ENCODE measurements around the gene LSM3.
"Not testable (repeated sequence)": the region's sequence is repeated elsewhere in the genome, so short reads cannot be mapped to it uniquely, and the experiment has no call there.

LSM3 gene

GRCh38 chr3:14222900-14223594 is 44.4 kb downstream of the LSM3 start:
- no peak for FAIRE-seq

- no peak for FAIRE-seq
Measured at GRCh38 chr3:14223595-14223994, 45.0 kb downstream of the LSM3 start.

- no peak for FAIRE-seq
Measured at GRCh38 chr3:14224895-14225294, 46.3 kb downstream of the LSM3 start.

- FAIRE-seq = no peak
Measured at GRCh38 chr3:14225421-14225820, 46.8 kb downstream of the LSM3 start.

GRCh38 chr3:14226351-14226750 is 47.7 kb downstream of the LSM3 start:
- not testable (repeated sequence) for FAIRE-seq

- no peak for FAIRE-seq
Measured at GRCh38 chr3:14227856-14228255, 49.2 kb downstream of the LSM3 start.

GRCh38 chr3:14228681-14229470 is 50.3 kb downstream of the LSM3 start:
- FAIRE-seq = no peak

GRCh38 chr3:14229695-14230094 is 51.1 kb downstream of the LSM3 start:
- not testable (repeated sequence) for FAIRE-seq

GRCh38 chr3:14230729-14231128 is 52.1 kb downstream of the LSM3 start:
- no peak for FAIRE-seq

- FAIRE-seq = no peak
Measured at GRCh38 chr3:14231145-14231990, 52.8 kb downstream of the LSM3 start.

GRCh38 chr3:14231998-14232501 is 53.4 kb downstream of the LSM3 start:
- FAIRE-seq = no peak

GRCh38 chr3:14234251-14235002 is 55.8 kb downstream of the LSM3 start:
- no peak for FAIRE-seq

GRCh38 chr3:14235003-14235911 is 56.6 kb downstream of the LSM3 start:
- no peak for FAIRE-seq

GRCh38 chr3:14235912-14236295 is 57.3 kb downstream of the LSM3 start:
- FAIRE-seq = no peak

GRCh38 chr3:14236902-14237301 is 58.3 kb downstream of the LSM3 start:
- no peak for FAIRE-seq

- FAIRE-seq = no peak
Measured at GRCh38 chr3:14237457-14237856, 58.8 kb downstream of the LSM3 start.

- FAIRE-seq = no peak
Measured at GRCh38 chr3:14238356-14238755, 59.7 kb downstream of the LSM3 start.

GRCh38 chr3:14238930-14239329 is 60.3 kb downstream of the LSM3 start:
- FAIRE-seq = no peak

GRCh38 chr3:14239940-14240339 is 61.3 kb downstream of the LSM3 start:
- FAIRE-seq = no peak

- FAIRE-seq = no peak
Measured at GRCh38 chr3:14240366-14240765, 61.7 kb downstream of the LSM3 start.

GRCh38 chr3:14241716-14242115 is 63.1 kb downstream of the LSM3 start:
- no peak for FAIRE-seq
